ENCODE measurements around the gene PTPN23.

The PTPN23 gene

GRCh38 chr3:47419083-47420043 is 38.5 kb downstream of the PTPN23 start:
- no peak for DNase-seq (ENCODE audit: low read depth in 2 of 2)

GRCh38 chr3:47420044-47420430 is 39.2 kb downstream of the PTPN23 start:
- DNase-seq (ENCODE audit: low read depth in 2 of 2): no peak

GRCh38 chr3:47420511-47421484 is 40.0 kb downstream of the PTPN23 start:
- DNase-seq (ENCODE audit: low read depth in 2 of 2): peak; percentile 58 to 65

GRCh38 chr3:47421741-47422649 is 41.2 kb downstream of the PTPN23 start:
- DNase-seq (ENCODE audit: low read depth in 2 of 2): no peak

GRCh38 chr3:47422743-47423142 is 41.9 kb downstream of the PTPN23 start:
- no peak for DNase-seq (ENCODE audit: low read depth in 2 of 2)

- no peak for DNase-seq (ENCODE audit: low read depth in 2 of 2)
These were observed 42.8 kb downstream of the PTPN23 start for GRCh38 chr3:47423548-47424145.

- DNase-seq (ENCODE audit: low read depth in 2 of 2): no peak
These were observed 43.9 kb downstream of the PTPN23 start for GRCh38 chr3:47424434-47425382.

GRCh38 chr3:47425383-47425778 is 44.6 kb downstream of the PTPN23 start:
- DNase-seq (ENCODE audit: low read depth in 2 of 2): no peak

GRCh38 chr3:47425959-47426358 is 45.1 kb downstream of the PTPN23 start:
- DNase-seq (ENCODE audit: low read depth in 2 of 2): no peak

GRCh38 chr3:47427866-47428265 is 47.0 kb downstream of the PTPN23 start:
- DNase-seq (ENCODE audit: low read depth in 2 of 2): no peak

- no peak for DNase-seq (ENCODE audit: low read depth in 2 of 2)
These were observed 47.8 kb downstream of the PTPN23 start for GRCh38 chr3:47428662-47429061.

GRCh38 chr3:47429476-47430270 is 48.9 kb downstream of the PTPN23 start:
- no peak for DNase-seq (ENCODE audit: low read depth in 2 of 2)

- DNase-seq (ENCODE audit: low read depth in 2 of 2): no peak
These were observed 49.8 kb downstream of the PTPN23 start for GRCh38 chr3:47430606-47431005.

GRCh38 chr3:47431225-47431624 is 50.4 kb downstream of the PTPN23 start:
- DNase-seq (ENCODE audit: low read depth in 2 of 2): no peak

GRCh38 chr3:47432673-47433072 is 51.9 kb downstream of the PTPN23 start:
- no peak for DNase-seq (ENCODE audit: low read depth in 2 of 2)

- no peak for DNase-seq (ENCODE audit: low read depth in 2 of 2)
These were observed 53.0 kb downstream of the PTPN23 start for GRCh38 chr3:47433796-47434195.

- no peak for DNase-seq (ENCODE audit: low read depth in 2 of 2)
These were observed 54.0 kb downstream of the PTPN23 start for GRCh38 chr3:47434849-47435248.

GRCh38 chr3:47436180-47436579 is 55.4 kb downstream of the PTPN23 start:
- no peak for DNase-seq (ENCODE audit: low read depth in 2 of 2)

GRCh38 chr3:47440131-47440530 is 59.3 kb downstream of the PTPN23 start:
- no peak for DNase-seq (ENCODE audit: low read depth in 2 of 2)
